Cardiac muscle cell (in vitro differentiated cells and primary cell): Measurements from ENCODE around the gene ATG3. TPM values are rescaled to one million over a fixed set of nuclear protein-coding genes. Genes with fewer than 3 reads are reported as not detected.
"Not testable (repeated sequence)": the region's sequence is repeated elsewhere in the genome, so short reads cannot be mapped to it uniquely, and the experiment has no call there.

Experiments
- DNase-seq, 2 donors: peaks; one replicate each; pipeline versions ENCODE4 v3.0.0 to v3.0.0-alpha.2; 2010 to 2017; ENCODE audit warnings: low read depth in 1 of 2, low spot score in 1 of 2
- H3K27ac ChIP-seq: fragments of 200-600 bp; sonication (generic); 2 replicates; pipeline ENCODE4 v1.5.1; 2016
- H3K27me3 ChIP-seq: fragments of 200-600 bp; sonication (generic); 2 replicates; pipeline ENCODE4 v1.6.0; 2016; ENCODE audit warnings: control low read depth
- H3K36me3 ChIP-seq: fragments of 200-600 bp; sonication (generic); 2 replicates; pipeline ENCODE4 v1.5.1; 2016; ENCODE audit warnings: control low read depth
- H3K4me1 ChIP-seq: fragments of 200-600 bp; sonication (generic); 2 replicates; pipeline ENCODE4 v1.8.1; 2017; ENCODE audit warnings: low read depth, mild to moderate bottlenecking, mixed run types
- H3K4me3 ChIP-seq: fragments of 200-600 bp; sonication (generic); 2 replicates; pipeline ENCODE4 v1.5.1; 2016; ENCODE audit warnings: mild to moderate bottlenecking
- H3K9me3 ChIP-seq: fragments of 200-600 bp; sonication (generic); 2 replicates; pipeline ENCODE4 v1.5.1; 2017; ENCODE audit warnings: low read depth, mild to moderate bottlenecking, control low read depth
- CTCF ChIP-seq: IDR thresholded peaks from 2 replicates; pipeline ENCODE4 v1.5.1; 2012; ENCODE audit warnings: low read depth, mild to moderate bottlenecking, low read length
- polyA plus RNA-seq: library from polyadenylated mRNA; unstranded; fragments of >200 nt; fragmentation: Nextera tagmentation; extraction: Ambion mirVana; gene quantifications from 2 replicates; pipeline ENCODE4 v1.2.1, GENCODE V29; 2016
- total RNA-seq: library from RNA; depleted of rRNA; stranded (reverse); fragments of >200 nt; gene quantifications from 2 replicates; pipeline ENCODE4 v1.2.3, GENCODE V29; 2016

The ATG3 gene
- total and polyA plus RNA-seq, 2 experiments from 2014 or later = 38.3 to 57.9 TPM

DNA sequence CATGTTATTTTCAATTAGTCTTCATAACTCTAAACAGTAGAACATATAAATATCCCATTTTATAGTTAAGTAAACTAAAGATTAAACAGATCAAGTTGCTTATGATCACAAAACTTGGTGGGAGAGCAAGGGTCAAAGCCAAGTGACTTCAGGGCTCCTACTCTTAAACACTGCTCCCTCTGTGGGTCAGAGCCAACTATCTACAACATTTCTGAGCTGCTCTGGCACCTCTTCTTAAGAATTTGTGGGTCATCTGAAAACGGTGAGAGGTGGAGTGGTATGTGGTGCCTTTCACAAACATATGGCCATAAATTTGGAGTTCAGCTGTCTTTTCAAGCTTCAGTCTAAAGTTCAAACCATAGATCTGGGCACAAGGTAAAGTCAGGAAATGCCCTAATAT, 10.9 kb downstream of the ATG3 start:
- no peak for DNase-seq
- H3K4me1 ChIP-seq = no peaks in the 10 kb centered on the region
- H3K36me3 ChIP-seq = peaks cover 11% of the 10 kb centered on the region
- H3K27ac ChIP-seq = no peak overlapping the region
- no peak overlapping the region for H3K4me3 ChIP-seq
- H3K9me3 ChIP-seq = no peaks in the 10 kb centered on the region
- H3K27me3 ChIP-seq = no peaks in the 10 kb centered on the region
- no peak for TF ChIP-seq CTCF

GRCh38 chr3:112546216-112546759, 15.5 kb downstream of the ATG3 start:
- no peak overlapping the region for H3K27ac ChIP-seq
- H3K36me3 ChIP-seq = peaks cover 22% of the 10 kb centered on the region
- H3K9me3 ChIP-seq = no peaks in the 10 kb centered on the region

GRCh38 chr3:112539825-112540650, 21.7 kb downstream of the ATG3 start:
- DNase-seq = no peak
- no peaks in the 10 kb centered on the region for H3K4me1 ChIP-seq
- H3K27ac ChIP-seq = no peak overlapping the region
- no peaks in the 10 kb centered on the region for H3K27me3 ChIP-seq
- no peak for TF ChIP-seq CTCF
- no peaks in the 10 kb centered on the region for H3K9me3 ChIP-seq
- H3K4me3 ChIP-seq = no peak overlapping the region
- peaks cover 28% of the 10 kb centered on the region for H3K36me3 ChIP-seq

More at GRCh38 chr3:112546216-112546759, 15.5 kb downstream of the ATG3 start:
- Histone ChIP-seq H3K4me3 (no peak overlapping the region), H3K4me1 (no peaks in the 10 kb centered on the region), H3K27me3 (no peaks in the 10 kb centered on the region)
- no peak for TF ChIP-seq CTCF
- peak in 1 of 2 donors; percentile 19 for DNase-seq

- Histone ChIP-seq H3K36me3 (peaks cover 36% of the 10 kb centered on the region), H3K27ac (no peak overlapping the region), H3K4me3 (no peak overlapping the region), H3K27me3 (no peaks in the 10 kb centered on the region), H3K4me1 (no peaks in the 10 kb centered on the region), H3K9me3 (no peaks in the 10 kb centered on the region)
- peak; percentile 46 for TF ChIP-seq CTCF
- peak; percentile 3 to 70 for DNase-seq
Observed at GRCh38 chr3:112531358-112531781, 30.4 kb downstream of the ATG3 start.

DNA sequence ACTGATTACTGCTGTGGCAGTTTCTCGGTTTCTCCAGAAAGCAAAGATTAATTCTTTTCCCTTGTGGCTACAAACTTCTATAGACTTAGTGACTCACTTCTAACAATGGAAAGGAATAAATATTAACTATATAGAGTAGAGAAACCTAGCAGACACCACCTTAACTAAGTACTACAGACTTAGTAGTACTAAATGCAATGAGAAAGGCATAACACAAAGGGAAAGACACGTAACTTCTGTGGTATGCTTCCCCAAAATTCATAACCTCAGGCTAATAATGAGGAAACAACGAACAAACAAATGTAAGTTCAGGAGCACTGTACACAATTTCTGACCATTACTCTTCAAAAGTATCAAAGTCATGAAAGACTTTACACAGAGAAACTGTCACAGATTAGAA, 31.2 kb downstream of the ATG3 start:
- no peak for DNase-seq
- no peaks in the 10 kb centered on the region for H3K27me3 ChIP-seq
- no peak overlapping the region for H3K4me3 ChIP-seq
- H3K27ac ChIP-seq = no peak overlapping the region
- H3K4me1 ChIP-seq = no peaks in the 10 kb centered on the region
- H3K36me3 ChIP-seq = peaks cover 36% of the 10 kb centered on the region
- H3K9me3 ChIP-seq = no peaks in the 10 kb centered on the region
- TF ChIP-seq CTCF = no peak

GRCh38 chr3:112524127-112524526, 37.6 kb downstream of the ATG3 start:
- not testable (repeated sequence) for H3K9me3 ChIP-seq, DNase-seq, H3K4me3 ChIP-seq, H3K4me1 ChIP-seq, H3K27ac ChIP-seq, H3K27me3 ChIP-seq
- H3K36me3 ChIP-seq = peaks cover 11% of the 10 kb centered on the region
